ENCODE measurements around the gene NAA15. TPM values are rescaled to one million over a fixed set of nuclear protein-coding genes. Genes with fewer than 3 reads are reported as not detected.
"Not testable (repeated sequence)": the region's sequence is repeated elsewhere in the genome, so short reads cannot be mapped to it uniquely, and the experiment has no call there.

NAA15 gene
- total RNA-seq, 4 donors from 2014 or later: 23.9 to 34.1 (median 32.2) TPM

DNA sequence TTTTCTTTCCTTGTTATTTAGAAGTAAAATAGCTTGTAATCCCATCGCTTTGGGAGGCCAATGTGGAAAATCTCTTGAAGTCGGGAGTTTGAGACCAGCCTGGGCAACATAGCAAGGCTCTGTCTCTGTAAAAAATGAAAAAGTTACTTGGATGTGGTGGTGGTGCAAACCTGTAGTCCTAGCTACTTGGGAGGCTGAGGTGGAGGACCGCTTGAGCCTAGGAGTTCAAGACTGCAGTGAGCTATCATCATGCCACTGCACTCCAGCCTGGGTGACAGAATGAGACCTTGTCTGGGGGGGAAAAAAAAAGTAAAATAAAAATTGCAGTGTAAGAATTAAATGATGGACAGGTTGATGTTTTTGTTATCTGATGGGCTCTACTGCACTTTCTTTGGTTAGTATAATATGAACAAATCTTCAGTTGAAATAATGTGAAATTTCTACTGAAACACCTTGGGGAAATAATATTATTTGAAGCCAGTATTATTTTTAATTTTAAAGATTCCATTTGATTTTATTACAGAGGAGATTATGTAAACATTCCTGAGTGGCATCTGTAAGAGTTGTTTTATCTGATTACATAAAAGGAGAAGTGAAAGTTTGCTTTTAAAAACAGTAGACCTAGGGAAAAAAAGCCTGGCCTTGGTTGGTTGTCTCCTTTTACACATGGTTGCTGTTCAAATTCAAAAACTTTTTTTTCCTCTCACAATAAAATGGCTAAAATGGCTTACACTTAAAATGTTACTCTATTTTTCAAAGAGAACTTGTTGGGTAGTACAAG lies 11.4 kb downstream of the NAA15 start:
- Histone ChIP-seq H3K4me3 (no peak overlapping the region), H3K27me3 (no peaks in the 10 kb centered on the region), H3K9me3 (no peaks in the 10 kb centered on the region), H3K4me1 (peaks cover 0 to 60% (median 8%) of the 10 kb centered on the region in 3 donors), H3K27ac (no peak overlapping the region), H3K36me3 (no peaks in the 10 kb centered on the region)
- 81 to 92% methylated on average over 2 of the region's 3 CpGs for WGBS, 2 donors (ENCODE audit: low coverage in 1 of 2)
- ATAC-seq: no peak
- TF ChIP-seq EP300 (IDR thresholded peaks at IDR 0.05) (no peak), POLR2AphosphoS5 (IDR thresholded peaks at IDR 0.05) (no peak), POLR2A (IDR thresholded peaks at IDR 0.05) (no peak)
- TF ChIP-seq, protein P1, sequence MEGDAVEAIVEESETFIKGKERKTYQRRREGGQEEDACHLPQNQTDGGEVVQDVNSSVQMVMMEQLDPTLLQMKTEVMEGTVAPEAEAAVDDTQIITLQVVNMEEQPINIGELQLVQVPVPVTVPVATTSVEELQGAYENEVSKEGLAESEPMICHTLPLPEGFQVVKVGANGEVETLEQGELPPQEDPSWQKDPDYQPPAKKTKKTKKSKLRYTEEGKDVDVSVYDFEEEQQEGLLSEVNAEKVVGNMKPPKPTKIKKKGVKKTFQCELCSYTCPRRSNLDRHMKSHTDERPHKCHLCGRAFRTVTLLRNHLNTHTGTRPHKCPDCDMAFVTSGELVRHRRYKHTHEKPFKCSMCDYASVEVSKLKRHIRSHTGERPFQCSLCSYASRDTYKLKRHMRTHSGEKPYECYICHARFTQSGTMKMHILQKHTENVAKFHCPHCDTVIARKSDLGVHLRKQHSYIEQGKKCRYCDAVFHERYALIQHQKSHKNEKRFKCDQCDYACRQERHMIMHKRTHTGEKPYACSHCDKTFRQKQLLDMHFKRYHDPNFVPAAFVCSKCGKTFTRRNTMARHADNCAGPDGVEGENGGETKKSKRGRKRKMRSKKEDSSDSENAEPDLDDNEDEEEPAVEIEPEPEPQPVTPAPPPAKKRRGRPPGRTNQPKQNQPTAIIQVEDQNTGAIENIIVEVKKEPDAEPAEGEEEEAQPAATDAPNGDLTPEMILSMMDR (IDR thresholded peaks at IDR 0.05): no peak

DNA sequence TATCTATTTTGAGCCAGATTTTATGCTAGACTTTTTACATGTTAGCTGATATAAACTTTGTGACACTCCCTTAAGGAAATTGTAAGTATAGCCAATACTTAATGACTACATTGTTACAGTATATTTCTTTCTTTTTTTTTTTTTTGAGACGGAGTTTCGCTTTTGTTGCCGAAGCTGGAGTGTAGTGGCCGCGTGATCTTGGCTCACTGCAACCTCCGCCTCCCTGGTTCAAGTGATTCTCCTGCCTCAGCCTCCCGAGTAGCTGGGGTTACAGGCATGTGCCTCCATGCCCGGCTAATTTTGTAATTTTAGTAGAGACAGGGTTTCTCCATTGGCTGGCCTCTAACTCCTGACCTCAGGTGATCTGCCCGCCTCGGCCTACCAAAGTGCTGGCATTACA lies 12.1 kb downstream of the NAA15 start:
- H3K9me3 ChIP-seq, H3K4me3 ChIP-seq, ATAC-seq, H3K27ac ChIP-seq, H3K27me3 ChIP-seq, H3K36me3 ChIP-seq: not testable (repeated sequence)
- peaks cover 0 to 55% (median 8%) of the 10 kb centered on the region in 3 donors for H3K4me1 ChIP-seq
- 84 to 87% methylated on average over 6 to 8 of the region's 10 CpGs for WGBS, 2 donors (ENCODE audit: low coverage in 1 of 2)

- ATAC-seq: no peak
- Histone ChIP-seq H3K9me3 (no peaks in the 10 kb centered on the region), H3K36me3 (no peaks in the 10 kb centered on the region), H3K27ac (no peak overlapping the region), H3K27me3 (no peaks in the 10 kb centered on the region), H3K4me3 (no peak overlapping the region), H3K4me1 (peaks cover 0 to 55% (median 8%) of the 10 kb centered on the region in 3 donors)
- TF ChIP-seq POLR2A (IDR thresholded peaks at IDR 0.05): no peak
- TF ChIP-seq POLR2AphosphoS5 (IDR thresholded peaks at IDR 0.05): no peak
- TF ChIP-seq, protein P1 (IDR thresholded peaks at IDR 0.05): no peak
- no peak for TF ChIP-seq EP300 (IDR thresholded peaks at IDR 0.05)
- WGBS, 2 donors (ENCODE audit: low coverage in 1 of 2): 67 to 80% methylated on average over 1 of the region's 4 CpGs
Observed at GRCh38 chr4:139314047-139314800, 12.9 kb downstream of the NAA15 start.

DNA sequence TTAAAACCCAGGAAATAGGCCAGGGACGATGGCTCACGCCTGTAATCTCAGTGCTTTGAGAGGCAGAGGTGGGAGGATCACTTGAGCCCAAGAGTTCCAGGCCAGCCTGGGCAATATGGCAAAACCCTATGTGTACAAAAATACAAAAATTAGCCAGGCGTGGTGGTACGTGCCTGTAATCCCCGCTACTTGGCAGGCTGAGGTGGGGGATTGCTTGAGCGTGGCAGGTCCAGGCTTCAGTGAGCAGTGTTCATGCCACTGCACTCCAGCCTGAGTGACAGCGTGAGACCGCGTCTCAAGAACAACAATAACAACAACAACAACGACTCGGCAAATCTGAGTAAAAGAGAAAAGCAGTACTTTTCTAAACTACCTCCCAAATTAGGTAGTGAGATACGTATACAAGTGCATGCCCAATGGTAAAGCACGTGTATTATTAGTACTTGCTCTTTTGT lies 13.9 kb downstream of the NAA15 start:
- WGBS, 2 donors (ENCODE audit: low coverage in 1 of 2): 90 to 92% methylated on average over 2 to 13 of the region's 13 CpGs
- Histone ChIP-seq H3K4me3 (no peak overlapping the region), H3K9me3 (no peaks in the 10 kb centered on the region), H3K27me3 (no peaks in the 10 kb centered on the region), H3K36me3 (no peaks in the 10 kb centered on the region), H3K4me1 (peaks cover 0 to 65% (median 8%) of the 10 kb centered on the region in 3 donors), H3K27ac (no peak overlapping the region)
- TF ChIP-seq EP300 (IDR thresholded peaks at IDR 0.05): no peak
- no peak for TF ChIP-seq POLR2AphosphoS5 (IDR thresholded peaks at IDR 0.05)
- TF ChIP-seq, protein P1 (IDR thresholded peaks at IDR 0.05): no peak
- TF ChIP-seq POLR2A (IDR thresholded peaks at IDR 0.05): no peak
- no peak for ATAC-seq

DNA sequence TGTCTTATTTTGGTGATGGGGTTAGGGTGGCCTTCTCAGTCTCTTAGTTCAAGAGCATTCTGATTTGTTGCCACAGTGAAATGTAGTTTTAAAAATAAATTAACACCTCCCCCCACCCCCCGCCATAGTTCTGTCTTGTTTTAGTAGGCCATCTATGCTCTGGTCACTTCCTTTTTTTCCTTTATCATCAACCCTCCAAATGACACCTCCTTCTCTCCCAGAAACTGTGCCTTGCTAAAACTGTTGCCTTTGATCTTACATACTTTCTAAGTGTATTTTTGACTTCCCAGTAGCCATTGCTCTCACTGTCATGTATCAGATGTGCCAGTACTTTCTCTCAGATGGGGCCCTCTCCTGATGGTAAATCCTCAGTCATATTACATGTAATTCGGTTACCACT lies 15.4 kb downstream of the NAA15 start:
- no peak for TF ChIP-seq POLR2AphosphoS5 (IDR thresholded peaks at IDR 0.05)
- no peak for TF ChIP-seq POLR2A (IDR thresholded peaks at IDR 0.05)
- no peak for TF ChIP-seq EP300 (IDR thresholded peaks at IDR 0.05)
- TF ChIP-seq, protein P1 (IDR thresholded peaks at IDR 0.05): no peak
- ATAC-seq: no peak
- Histone ChIP-seq H3K4me1 (peaks cover 0 to 58% (median 6%) of the 10 kb centered on the region in 3 donors), H3K27ac (no peak overlapping the region), H3K27me3 (no peaks in the 10 kb centered on the region), H3K4me3 (no peak overlapping the region), H3K9me3 (no peaks in the 10 kb centered on the region), H3K36me3 (no peaks in the 10 kb centered on the region)
- 87 to 100% methylated on average over 1 to 2 of the region's 2 CpGs for WGBS, 2 donors (ENCODE audit: low coverage in 1 of 2)

Measured in gastroesophageal sphincter (tissue), 4 donors.